Keratinocyte (primary cell): ENCODE measurements around the gene REELD1.

ENCODE experiments used
- CTCF ChIP-seq, 3 experiments: IDR thresholded peaks in 1 of 3; conservative IDR thresholded peaks in 1 of 3; optimal IDR thresholded peaks in 1 of 3; 2 replicates in 2 of 3; 3 replicates in 1 of 3; pipeline versions ENCODE3 to v1.5.1; 2011; ENCODE audit warnings: low read length in 3 of 3, mild to moderate bottlenecking in 3 of 3, moderate library complexity in 2 of 3, control low read depth in 1 of 3, inconsistent platforms in 1 of 3; ENCODE audit not compliant: insufficient read depth in 2 of 3; ENCODE audit errors: extremely low read depth in 1 of 3
- EZH2 ChIP-seq: IDR thresholded peaks from one replicate; pipeline ENCODE4 v1.6.1; 2012; ENCODE audit warnings: inconsistent platforms, mild to moderate bottlenecking, low read length, moderate library complexity

GRCh38 chr4:146176891-146177290, 37.4 kb upstream of the REELD1 start:
- TF ChIP-seq EZH2 (no peak), CTCF (optimal IDR thresholded peaks at IDR 0.05 in 1 of 3, IDR thresholded peaks at IDR 0.05 in 1 of 3, conservative IDR thresholded peaks at IDR 0.05 in 1 of 3; ENCODE audit: extremely low read depth in 1 of 3, insufficient read depth in 2 of 3, low read length in 3 of 3) (no peak)
